ENCODE results near the gene C5orf34.
"Not testable (repeated sequence)": the region's sequence is repeated elsewhere in the genome, so short reads cannot be mapped to it uniquely, and the experiment has no call there.

The C5orf34 gene

GRCh38 chr5:43514025-43514424 is 923 bp downstream of the C5orf34 start:
- Histone ChIP-seq H3K36me3 (no peaks in the 10 kb centered on the region), H3K4me3 (peak overlapping the region; percentile 58 to 81), H3K27ac (peak overlapping the region; percentile 83 to 87), H3K4me1 (peaks cover 0 to 17% (median 12%) of the 10 kb centered on the region in 4 donors), H3K27me3 (no peaks in the 10 kb centered on the region), H3K9me3 (no peaks in the 10 kb centered on the region)
- intact Hi-C loops (cut with DNase I; ENCODE audit: low total_unique reads), result no loop called here
- DNase-seq, result no peak
- TF ChIP-seq, protein P1, sequence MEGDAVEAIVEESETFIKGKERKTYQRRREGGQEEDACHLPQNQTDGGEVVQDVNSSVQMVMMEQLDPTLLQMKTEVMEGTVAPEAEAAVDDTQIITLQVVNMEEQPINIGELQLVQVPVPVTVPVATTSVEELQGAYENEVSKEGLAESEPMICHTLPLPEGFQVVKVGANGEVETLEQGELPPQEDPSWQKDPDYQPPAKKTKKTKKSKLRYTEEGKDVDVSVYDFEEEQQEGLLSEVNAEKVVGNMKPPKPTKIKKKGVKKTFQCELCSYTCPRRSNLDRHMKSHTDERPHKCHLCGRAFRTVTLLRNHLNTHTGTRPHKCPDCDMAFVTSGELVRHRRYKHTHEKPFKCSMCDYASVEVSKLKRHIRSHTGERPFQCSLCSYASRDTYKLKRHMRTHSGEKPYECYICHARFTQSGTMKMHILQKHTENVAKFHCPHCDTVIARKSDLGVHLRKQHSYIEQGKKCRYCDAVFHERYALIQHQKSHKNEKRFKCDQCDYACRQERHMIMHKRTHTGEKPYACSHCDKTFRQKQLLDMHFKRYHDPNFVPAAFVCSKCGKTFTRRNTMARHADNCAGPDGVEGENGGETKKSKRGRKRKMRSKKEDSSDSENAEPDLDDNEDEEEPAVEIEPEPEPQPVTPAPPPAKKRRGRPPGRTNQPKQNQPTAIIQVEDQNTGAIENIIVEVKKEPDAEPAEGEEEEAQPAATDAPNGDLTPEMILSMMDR (IDR thresholded peaks at IDR 0.05), result no peak

DNA sequence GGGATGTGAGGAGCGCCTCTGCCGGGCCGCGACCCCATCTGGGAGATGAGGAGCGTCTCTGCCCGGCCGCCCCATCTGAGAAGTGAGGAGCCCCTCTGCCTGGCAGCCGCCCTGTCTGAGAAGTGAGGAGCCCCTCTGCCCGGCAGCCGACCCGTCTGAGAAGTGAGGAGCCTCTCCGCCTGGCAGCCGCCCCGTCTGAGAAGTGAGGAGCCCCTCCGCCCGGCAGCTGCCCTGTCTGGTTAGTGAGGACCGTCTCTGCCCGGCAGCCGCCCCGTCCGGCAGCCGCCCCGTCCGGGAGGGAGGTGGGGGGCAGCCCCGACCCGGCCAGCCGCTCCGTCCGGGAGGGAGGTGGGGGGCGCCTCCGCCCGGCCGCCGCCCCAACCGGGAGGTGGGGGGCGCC is 3.9 kb downstream of the C5orf34 start:
- DNase-seq; H3K36me3 ChIP-seq; H3K27ac ChIP-seq; H3K9me3 ChIP-seq; intact Hi-C loops (cut with DNase I; ENCODE audit: low total_unique reads); H3K4me3 ChIP-seq; H3K27me3 ChIP-seq: not testable (repeated sequence)
- peaks cover 0 to 17% (median 12%) of the 10 kb centered on the region in 4 donors for H3K4me1 ChIP-seq

- no peak for DNase-seq
- Histone ChIP-seq H3K27me3 (no peaks in the 10 kb centered on the region), H3K27ac (no peak overlapping the region), H3K9me3 (no peaks in the 10 kb centered on the region), H3K4me1 (no peaks in the 10 kb centered on the region), H3K4me3 (no peak overlapping the region), H3K36me3 (peaks cover 0 to 7% (median 3%) of the 10 kb centered on the region in 3 donors)
- intact Hi-C loops (cut with DNase I; ENCODE audit: low total_unique reads), result no loop called here
- TF ChIP-seq, protein P1 (IDR thresholded peaks at IDR 0.05), result no peak
These were observed 16.4 kb downstream of the C5orf34 start for GRCh38 chr5:43498581-43498980.

GRCh38 chr5:43497311-43498104 is 17.4 kb downstream of the C5orf34 start:
- Histone ChIP-seq H3K9me3 (no peaks in the 10 kb centered on the region), H3K27ac (no peak overlapping the region), H3K4me3 (no peak overlapping the region), H3K36me3 (no peaks in the 10 kb centered on the region), H3K27me3 (no peaks in the 10 kb centered on the region), H3K4me1 (no peaks in the 10 kb centered on the region)
- TF ChIP-seq, protein P1 (IDR thresholded peaks at IDR 0.05), result no peak
- no peak for DNase-seq
- intact Hi-C loops (cut with DNase I; ENCODE audit: low total_unique reads), result no loop called here

GRCh38 chr5:43491326-43491725 is 23.6 kb downstream of the C5orf34 start:
- H3K27ac ChIP-seq, result no peak overlapping the region
- intact Hi-C loops (cut with DNase I; ENCODE audit: low total_unique reads), result no loop called here
- H3K27me3 ChIP-seq, result no peaks in the 10 kb centered on the region
- TF ChIP-seq, protein P1 (IDR thresholded peaks at IDR 0.05), result no peak
- H3K36me3 ChIP-seq, result no peaks in the 10 kb centered on the region
- H3K4me3 ChIP-seq, result no peak overlapping the region
- no peaks in the 10 kb centered on the region for H3K9me3 ChIP-seq
- no peaks in the 10 kb centered on the region for H3K4me1 ChIP-seq
- DNase-seq, result no peak

- H3K36me3 ChIP-seq, result no peaks in the 10 kb centered on the region
- intact Hi-C loops (cut with DNase I; ENCODE audit: low total_unique reads), result loop anchor here (10.0 kb wide), 1 partner anchor 118 kb away; the partner anchor contains the start of gene NNT
- no peak for DNase-seq
These were observed 28.6 kb downstream of the C5orf34 start for GRCh38 chr5:43486353-43486752.

More at GRCh38 chr5:43486353-43486752, 28.6 kb downstream of the C5orf34 start:
- Histone ChIP-seq H3K4me3 (no peak overlapping the region), H3K9me3 (no peaks in the 10 kb centered on the region), H3K27ac (no peak overlapping the region), H3K27me3 (no peaks in the 10 kb centered on the region), H3K4me1 (peaks cover 0 to 18% (median 14%) of the 10 kb centered on the region in 4 donors)
- TF ChIP-seq, protein P1 (IDR thresholded peaks at IDR 0.05), result no peak
